ENCODE measurements around the gene SCYGR2.

Gene SCYGR2

GRCh38 chr2:227623226-227623625 is 24.5 kb downstream of the SCYGR2 start:
- Histone ChIP-seq H3K36me3 (ENCODE audit: control insufficient read depth in 2 of 2, insufficient read depth in 2 of 2, low read length in 2 of 2) (no peaks in the 10 kb centered on the region), H3K9ac (ENCODE audit: low read depth in 1 of 2, low read length in 2 of 2) (no peak overlapping the region), H3K9me3 (ENCODE audit: control insufficient read depth in 2 of 2, low read length in 2 of 2) (no peaks in the 10 kb centered on the region), H3K27me3 (ENCODE audit: control insufficient read depth in 2 of 2, insufficient read depth in 2 of 2, low read length in 2 of 2) (peaks cover 0 to 3% of the 10 kb centered on the region in 2 donors), H3K27ac (ENCODE audit: low read depth in 2 of 2, low read length in 2 of 2) (no peak overlapping the region), H3K4me1 (ENCODE audit: control insufficient read depth in 2 of 2, insufficient read depth in 2 of 2, low read length in 2 of 2) (no peaks in the 10 kb centered on the region), H3K4me3 (ENCODE audit: low read length in 2 of 2) (no peak overlapping the region)

GRCh38 chr2:227625420-227625819 is 26.7 kb downstream of the SCYGR2 start:
- no peak overlapping the region for H3K27ac ChIP-seq (ENCODE audit: low read depth in 2 of 2, low read length in 2 of 2)

GRCh38 chr2:227626580-227627151 is 28.0 kb downstream of the SCYGR2 start:
- Histone ChIP-seq H3K36me3 (ENCODE audit: control insufficient read depth in 2 of 2, insufficient read depth in 2 of 2, low read length in 2 of 2) (no peaks in the 10 kb centered on the region), H3K9me3 (ENCODE audit: control insufficient read depth in 2 of 2, low read length in 2 of 2) (no peaks in the 10 kb centered on the region), H3K27me3 (ENCODE audit: control insufficient read depth in 2 of 2, insufficient read depth in 2 of 2, low read length in 2 of 2) (no peaks in the 10 kb centered on the region), H3K27ac (ENCODE audit: low read depth in 2 of 2, low read length in 2 of 2) (no peak overlapping the region), H3K9ac (ENCODE audit: low read depth in 1 of 2, low read length in 2 of 2) (no peak overlapping the region), H3K4me1 (ENCODE audit: control insufficient read depth in 2 of 2, insufficient read depth in 2 of 2, low read length in 2 of 2) (no peaks in the 10 kb centered on the region), H3K4me3 (ENCODE audit: low read length in 2 of 2) (no peak overlapping the region)

More at GRCh38 chr2:227625420-227625819, 26.7 kb downstream of the SCYGR2 start:
- Histone ChIP-seq H3K9me3 (ENCODE audit: control insufficient read depth in 2 of 2, low read length in 2 of 2) (no peaks in the 10 kb centered on the region), H3K36me3 (ENCODE audit: control insufficient read depth in 2 of 2, insufficient read depth in 2 of 2, low read length in 2 of 2) (no peaks in the 10 kb centered on the region), H3K9ac (ENCODE audit: low read depth in 1 of 2, low read length in 2 of 2) (no peak overlapping the region), H3K4me1 (ENCODE audit: control insufficient read depth in 2 of 2, insufficient read depth in 2 of 2, low read length in 2 of 2) (no peaks in the 10 kb centered on the region), H3K4me3 (ENCODE audit: low read length in 2 of 2) (no peak overlapping the region), H3K27me3 (ENCODE audit: control insufficient read depth in 2 of 2, insufficient read depth in 2 of 2, low read length in 2 of 2) (peaks cover 0 to 3% of the 10 kb centered on the region in 2 donors)

- H3K36me3 ChIP-seq (ENCODE audit: control insufficient read depth in 2 of 2, insufficient read depth in 2 of 2, low read length in 2 of 2): no peaks in the 10 kb centered on the region
- H3K4me3 ChIP-seq (ENCODE audit: low read length in 2 of 2): no peak overlapping the region
- H3K27me3 ChIP-seq (ENCODE audit: control insufficient read depth in 2 of 2, insufficient read depth in 2 of 2, low read length in 2 of 2): no peaks in the 10 kb centered on the region
- no peaks in the 10 kb centered on the region for H3K9me3 ChIP-seq (ENCODE audit: control insufficient read depth in 2 of 2, low read length in 2 of 2)
- H3K9ac ChIP-seq (ENCODE audit: low read depth in 1 of 2, low read length in 2 of 2): no peak overlapping the region
- H3K4me1 ChIP-seq (ENCODE audit: control insufficient read depth in 2 of 2, insufficient read depth in 2 of 2, low read length in 2 of 2): no peaks in the 10 kb centered on the region
- no peak overlapping the region for H3K27ac ChIP-seq (ENCODE audit: low read depth in 2 of 2, low read length in 2 of 2)
Observed at GRCh38 chr2:227627769-227628168, 29.1 kb downstream of the SCYGR2 start.

- no peak overlapping the region for H3K9ac ChIP-seq (ENCODE audit: low read depth in 1 of 2, low read length in 2 of 2)
- no peaks in the 10 kb centered on the region for H3K27me3 ChIP-seq (ENCODE audit: control insufficient read depth in 2 of 2, insufficient read depth in 2 of 2, low read length in 2 of 2)
Observed at GRCh38 chr2:227629435-227629834, 30.7 kb downstream of the SCYGR2 start.

GRCh38 chr2:227630322-227630721 is 31.6 kb downstream of the SCYGR2 start:
- Histone ChIP-seq H3K27ac (ENCODE audit: low read depth in 2 of 2, low read length in 2 of 2) (no peak overlapping the region), H3K27me3 (ENCODE audit: control insufficient read depth in 2 of 2, insufficient read depth in 2 of 2, low read length in 2 of 2) (no peaks in the 10 kb centered on the region), H3K4me1 (ENCODE audit: control insufficient read depth in 2 of 2, insufficient read depth in 2 of 2, low read length in 2 of 2) (no peaks in the 10 kb centered on the region), H3K36me3 (ENCODE audit: control insufficient read depth in 2 of 2, insufficient read depth in 2 of 2, low read length in 2 of 2) (no peaks in the 10 kb centered on the region), H3K9me3 (ENCODE audit: control insufficient read depth in 2 of 2, low read length in 2 of 2) (no peaks in the 10 kb centered on the region), H3K9ac (ENCODE audit: low read depth in 1 of 2, low read length in 2 of 2) (no peak overlapping the region), H3K4me3 (ENCODE audit: low read length in 2 of 2) (no peak overlapping the region)

More at GRCh38 chr2:227629435-227629834, 30.7 kb downstream of the SCYGR2 start:
- no peak overlapping the region for H3K27ac ChIP-seq (ENCODE audit: low read depth in 2 of 2, low read length in 2 of 2)
- H3K36me3 ChIP-seq (ENCODE audit: control insufficient read depth in 2 of 2, insufficient read depth in 2 of 2, low read length in 2 of 2): no peaks in the 10 kb centered on the region
- H3K9me3 ChIP-seq (ENCODE audit: control insufficient read depth in 2 of 2, low read length in 2 of 2): no peaks in the 10 kb centered on the region
- H3K4me1 ChIP-seq (ENCODE audit: control insufficient read depth in 2 of 2, insufficient read depth in 2 of 2, low read length in 2 of 2): no peaks in the 10 kb centered on the region
- H3K4me3 ChIP-seq (ENCODE audit: low read length in 2 of 2): no peak overlapping the region

GRCh38 chr2:227632827-227633226 is 34.1 kb downstream of the SCYGR2 start:
- Histone ChIP-seq H3K27me3 (ENCODE audit: control insufficient read depth in 2 of 2, insufficient read depth in 2 of 2, low read length in 2 of 2) (no peaks in the 10 kb centered on the region), H3K36me3 (ENCODE audit: control insufficient read depth in 2 of 2, insufficient read depth in 2 of 2, low read length in 2 of 2) (no peaks in the 10 kb centered on the region), H3K9ac (ENCODE audit: low read depth in 1 of 2, low read length in 2 of 2) (no peak overlapping the region), H3K4me1 (ENCODE audit: control insufficient read depth in 2 of 2, insufficient read depth in 2 of 2, low read length in 2 of 2) (no peaks in the 10 kb centered on the region), H3K9me3 (ENCODE audit: control insufficient read depth in 2 of 2, low read length in 2 of 2) (no peaks in the 10 kb centered on the region), H3K4me3 (ENCODE audit: low read length in 2 of 2) (no peak overlapping the region), H3K27ac (ENCODE audit: low read depth in 2 of 2, low read length in 2 of 2) (no peak overlapping the region)

GRCh38 chr2:227634201-227634600 is 35.5 kb downstream of the SCYGR2 start:
- no peaks in the 10 kb centered on the region for H3K36me3 ChIP-seq (ENCODE audit: control insufficient read depth in 2 of 2, insufficient read depth in 2 of 2, low read length in 2 of 2)
- no peak overlapping the region for H3K4me3 ChIP-seq (ENCODE audit: low read length in 2 of 2)
- no peaks in the 10 kb centered on the region for H3K27me3 ChIP-seq (ENCODE audit: control insufficient read depth in 2 of 2, insufficient read depth in 2 of 2, low read length in 2 of 2)
- H3K4me1 ChIP-seq (ENCODE audit: control insufficient read depth in 2 of 2, insufficient read depth in 2 of 2, low read length in 2 of 2): no peaks in the 10 kb centered on the region
- H3K9me3 ChIP-seq (ENCODE audit: control insufficient read depth in 2 of 2, low read length in 2 of 2): no peaks in the 10 kb centered on the region
- no peak overlapping the region for H3K27ac ChIP-seq (ENCODE audit: low read depth in 2 of 2, low read length in 2 of 2)
- no peak overlapping the region for H3K9ac ChIP-seq (ENCODE audit: low read depth in 1 of 2, low read length in 2 of 2)

- Histone ChIP-seq H3K4me3 (ENCODE audit: low read length in 2 of 2) (no peak overlapping the region), H3K9me3 (ENCODE audit: control insufficient read depth in 2 of 2, low read length in 2 of 2) (no peaks in the 10 kb centered on the region), H3K27me3 (ENCODE audit: control insufficient read depth in 2 of 2, insufficient read depth in 2 of 2, low read length in 2 of 2) (no peaks in the 10 kb centered on the region), H3K9ac (ENCODE audit: low read depth in 1 of 2, low read length in 2 of 2) (no peak overlapping the region), H3K27ac (ENCODE audit: low read depth in 2 of 2, low read length in 2 of 2) (no peak overlapping the region), H3K36me3 (ENCODE audit: control insufficient read depth in 2 of 2, insufficient read depth in 2 of 2, low read length in 2 of 2) (no peaks in the 10 kb centered on the region), H3K4me1 (ENCODE audit: control insufficient read depth in 2 of 2, insufficient read depth in 2 of 2, low read length in 2 of 2) (no peaks in the 10 kb centered on the region)
Observed at GRCh38 chr2:227642656-227643055, 44.0 kb downstream of the SCYGR2 start.

- Histone ChIP-seq H3K4me1 (ENCODE audit: control insufficient read depth in 2 of 2, insufficient read depth in 2 of 2, low read length in 2 of 2) (no peaks in the 10 kb centered on the region), H3K9me3 (ENCODE audit: control insufficient read depth in 2 of 2, low read length in 2 of 2) (no peaks in the 10 kb centered on the region), H3K27me3 (ENCODE audit: control insufficient read depth in 2 of 2, insufficient read depth in 2 of 2, low read length in 2 of 2) (no peaks in the 10 kb centered on the region), H3K27ac (ENCODE audit: low read depth in 2 of 2, low read length in 2 of 2) (no peak overlapping the region), H3K9ac (ENCODE audit: low read depth in 1 of 2, low read length in 2 of 2) (no peak overlapping the region), H3K36me3 (ENCODE audit: control insufficient read depth in 2 of 2, insufficient read depth in 2 of 2, low read length in 2 of 2) (no peaks in the 10 kb centered on the region), H3K4me3 (ENCODE audit: low read length in 2 of 2) (no peak overlapping the region)
Observed at GRCh38 chr2:227643990-227644551, 45.4 kb downstream of the SCYGR2 start.

Data from mucosa of rectum (tissue), 2 donors.